Gastrocnemius medialis (tissue), 4 donors: ENCODE results near the gene CPED1.

Experiments used
- CTCF ChIP-seq, 5 experiments: fragments of 450-650 bp in 3 of 5; fragments of 200-600 bp in 2 of 5; sonication (generic) in 2 of 5; IDR thresholded peaks in 4 of 5; conservative IDR thresholded peaks in 1 of 5; 1 replicate in 4 of 5; 2 replicates in 1 of 5; pipeline ENCODE4 v1.5.1; 2016 to 2019; ENCODE audit warnings: antibody characterized with exemption in 5 of 5, mild to moderate bottlenecking in 3 of 5, moderate library complexity in 3 of 5
- POLR2A ChIP-seq, 2 donors: fragments of 450-650 bp; IDR thresholded peaks; one replicate each; pipeline ENCODE4 v1.6.1; 2017; ENCODE audit warnings: antibody characterized with exemption in 2 of 2, mild to moderate bottlenecking in 2 of 2, moderate library complexity in 2 of 2

- TF ChIP-seq CTCF (IDR thresholded peaks at IDR 0.05 in 4 of 5, conservative IDR thresholded peaks at IDR 0.05 in 1 of 5): no peak
- TF ChIP-seq POLR2A (IDR thresholded peaks at IDR 0.05): no peak
Observed at GRCh38 chr7:121042195-121042594, 53.7 kb downstream of the CPED1 start.
